Fibroblast of the conjunctiva (primary cell): ENCODE results near the gene LRRC58.
"Not testable (repeated sequence)": the region's sequence is repeated elsewhere in the genome, so short reads cannot be mapped to it uniquely, and the experiment has no call there.

Source experiments
- DNase-seq: peaks from one replicate; pipeline ENCODE4 v3.0.0-alpha.2; 2010; ENCODE audit warnings: low read depth

The LRRC58 gene

DNA sequence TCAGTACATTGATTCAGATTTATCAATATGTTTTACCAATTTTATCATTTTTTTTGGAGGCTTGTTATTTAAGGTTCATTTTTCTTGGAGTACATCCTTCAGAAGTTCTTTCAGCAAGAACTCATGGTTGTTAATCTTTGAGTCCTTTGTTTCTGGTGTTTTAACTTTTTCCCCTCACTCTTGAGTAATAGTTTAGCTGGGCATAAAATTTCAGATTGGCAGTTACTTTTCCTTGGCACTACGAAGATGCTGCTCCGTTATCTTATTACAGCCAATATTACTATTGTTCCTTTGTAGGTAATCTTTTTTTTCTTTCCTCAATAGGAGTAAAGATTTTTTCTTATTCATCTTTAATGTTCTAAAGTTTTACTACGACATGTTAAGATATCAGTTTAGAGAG lies 9.8 kb downstream of the LRRC58 start:
- no peak for DNase-seq

- no peak for DNase-seq
Measured at GRCh38 chr3:120338517-120338916, 10.6 kb downstream of the LRRC58 start.

DNA sequence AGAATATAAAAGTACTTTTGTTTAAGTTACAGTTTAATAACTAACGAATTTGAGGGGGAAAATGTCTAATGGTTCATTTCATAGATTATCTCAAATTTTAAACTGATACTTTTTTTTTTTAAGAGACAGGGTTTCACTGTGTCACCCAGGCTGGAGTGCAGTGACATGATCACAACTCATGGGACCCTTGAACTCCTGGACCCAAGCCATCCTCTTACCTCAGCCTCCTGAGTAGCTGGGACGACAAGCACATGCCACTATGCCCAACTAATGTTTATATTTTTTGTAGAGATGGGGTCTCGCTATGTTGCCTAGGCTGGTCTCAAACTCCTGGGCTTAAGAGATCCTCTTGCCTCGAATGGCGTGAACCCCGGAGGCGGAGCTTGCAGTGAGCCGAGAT lies 16.5 kb downstream of the LRRC58 start:
- DNase-seq, result no peak

DNA sequence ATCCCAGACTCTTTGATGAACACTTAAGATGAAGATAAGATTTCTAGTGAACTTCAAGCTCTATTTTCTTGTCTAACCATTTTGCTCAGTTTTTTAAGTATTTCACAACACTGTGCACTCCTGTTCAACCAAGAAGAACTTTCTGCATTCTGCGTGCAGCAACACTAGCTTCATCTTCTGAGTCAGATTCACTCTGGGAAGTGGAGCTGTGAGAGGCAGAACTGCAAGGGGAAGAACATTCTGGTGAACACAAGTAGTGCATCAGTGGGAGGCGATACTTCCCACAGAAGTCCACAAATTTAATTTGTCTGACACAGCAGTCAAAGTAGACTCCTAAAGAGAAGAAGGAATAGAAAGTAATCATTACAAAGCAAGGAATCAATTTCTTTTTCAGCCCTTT lies 18.1 kb downstream of the LRRC58 start:
- DNase-seq, result no peak

DNA sequence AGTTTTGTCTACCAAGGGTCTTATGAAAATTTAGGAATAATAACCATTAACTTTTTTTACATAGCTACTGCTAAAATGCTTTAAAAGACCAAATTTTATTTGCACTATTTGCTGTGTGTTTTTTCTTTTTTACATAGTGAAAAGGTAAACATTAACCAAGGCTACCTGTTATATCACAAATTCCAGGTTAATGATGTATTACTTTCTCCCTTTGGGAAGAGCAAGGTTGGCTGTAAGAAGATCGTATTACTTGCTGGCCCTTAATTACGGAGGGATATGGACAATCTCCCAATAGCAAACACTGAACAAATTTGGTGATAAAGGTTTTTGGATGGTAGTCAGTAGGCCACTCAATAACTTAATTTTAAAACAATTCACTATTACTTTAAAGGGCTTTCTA lies 22.4 kb downstream of the LRRC58 start:
- no peak for DNase-seq

DNA sequence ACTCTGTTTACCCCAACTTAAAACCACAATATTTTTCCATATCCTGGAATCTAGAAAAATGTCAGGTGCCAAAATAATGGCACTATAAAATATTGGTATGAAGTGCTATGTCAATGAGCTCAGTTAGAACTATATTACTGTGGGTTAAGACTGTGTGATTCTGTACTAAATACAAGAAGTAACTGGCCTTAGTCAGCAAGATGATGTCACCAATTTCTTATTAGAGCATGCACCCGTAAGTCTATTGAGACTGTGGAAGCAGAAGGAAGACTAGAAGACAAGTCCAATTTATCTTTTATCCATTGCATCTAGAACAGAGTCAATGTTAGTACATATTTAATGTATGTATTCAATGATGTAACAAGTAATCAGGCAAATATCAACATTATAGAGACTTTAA lies 25.0 kb downstream of the LRRC58 start:
- no peak for DNase-seq

DNA sequence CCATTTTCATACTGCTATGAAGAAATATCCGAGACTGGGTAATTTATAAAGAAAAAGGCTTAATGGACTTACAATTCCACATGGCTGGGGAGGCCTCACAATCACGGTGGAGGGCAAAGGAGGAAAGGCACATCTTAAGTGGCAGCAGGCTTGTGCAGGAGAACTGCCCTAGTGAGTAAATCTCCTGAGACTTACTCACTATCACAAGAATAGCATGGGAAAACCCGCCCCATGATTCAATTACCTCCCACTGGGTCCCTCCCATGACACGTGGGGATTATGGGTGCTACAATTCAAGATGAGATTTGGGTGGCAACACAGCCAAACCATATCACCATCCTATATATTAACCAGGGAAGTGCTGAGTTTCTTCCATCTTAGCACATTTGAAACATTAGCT lies 25.4 kb downstream of the LRRC58 start:
- DNase-seq, result not testable (repeated sequence)

GRCh38 chr3:120311863-120312794 lies 37.0 kb downstream of the LRRC58 start:
- DNase-seq, result no peak

GRCh38 chr3:120306519-120307455 lies 42.4 kb downstream of the LRRC58 start:
- no peak for DNase-seq

GRCh38 chr3:120304616-120305015 lies 44.5 kb downstream of the LRRC58 start:
- DNase-seq, result no peak

- no peak for DNase-seq
Measured at GRCh38 chr3:120302361-120302760, 46.8 kb downstream of the LRRC58 start.

DNA sequence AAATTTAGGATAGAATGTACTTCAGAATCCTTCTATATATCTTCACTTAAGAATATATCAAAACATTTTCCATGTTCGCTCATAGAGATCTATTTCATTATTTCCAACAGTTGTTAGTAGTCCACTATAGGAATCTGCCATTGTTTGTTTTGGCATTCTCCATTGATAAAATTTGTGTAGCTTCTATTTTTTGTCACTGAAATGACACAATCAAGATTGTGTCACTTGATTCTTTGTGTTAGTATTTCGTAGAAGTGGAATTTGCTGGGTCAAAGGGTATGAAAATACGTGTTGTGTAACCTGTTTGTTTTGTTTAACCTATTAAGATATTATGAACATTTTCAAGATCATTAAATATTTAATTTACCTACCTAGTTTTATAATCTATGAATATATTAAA lies 48.2 kb downstream of the LRRC58 start:
- no peak for DNase-seq

DNA sequence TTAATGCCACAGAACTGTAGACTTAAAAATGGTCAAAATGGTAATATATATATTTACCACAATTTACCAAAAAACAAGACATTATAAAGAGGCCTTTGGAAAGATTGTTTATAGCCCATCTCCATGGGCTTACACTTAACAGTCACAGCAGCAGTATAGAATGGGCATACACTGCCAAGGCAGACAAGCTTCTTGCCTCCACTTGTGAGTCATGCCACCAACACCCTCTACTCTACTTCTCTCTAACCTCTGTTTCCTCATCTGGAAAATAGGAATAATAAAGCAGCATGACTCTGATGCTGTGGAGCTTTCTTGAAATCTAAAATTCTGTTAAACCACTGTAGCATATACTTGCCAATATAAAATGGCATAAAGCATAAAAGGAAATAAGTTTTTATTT lies 49.8 kb downstream of the LRRC58 start:
- no peak for DNase-seq

DNA sequence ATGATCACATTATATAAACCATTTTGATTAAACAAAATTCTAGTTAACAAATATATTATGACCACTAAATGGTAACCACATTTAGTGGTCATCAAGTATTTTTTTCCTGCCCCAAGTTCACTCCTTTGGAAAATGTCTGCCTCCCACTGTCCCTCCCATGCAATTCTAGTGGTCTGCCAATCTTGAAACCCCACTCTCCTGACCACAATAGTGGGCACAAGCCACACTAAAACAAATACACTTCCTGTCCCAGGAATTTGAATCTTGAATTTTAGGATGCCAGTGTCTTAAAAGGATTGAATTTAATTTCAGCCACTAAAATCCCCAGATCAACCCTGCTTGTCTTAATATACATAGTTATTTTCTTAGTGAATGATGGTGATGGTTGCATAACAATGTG lies 50.2 kb downstream of the LRRC58 start:
- DNase-seq, result no peak

DNA sequence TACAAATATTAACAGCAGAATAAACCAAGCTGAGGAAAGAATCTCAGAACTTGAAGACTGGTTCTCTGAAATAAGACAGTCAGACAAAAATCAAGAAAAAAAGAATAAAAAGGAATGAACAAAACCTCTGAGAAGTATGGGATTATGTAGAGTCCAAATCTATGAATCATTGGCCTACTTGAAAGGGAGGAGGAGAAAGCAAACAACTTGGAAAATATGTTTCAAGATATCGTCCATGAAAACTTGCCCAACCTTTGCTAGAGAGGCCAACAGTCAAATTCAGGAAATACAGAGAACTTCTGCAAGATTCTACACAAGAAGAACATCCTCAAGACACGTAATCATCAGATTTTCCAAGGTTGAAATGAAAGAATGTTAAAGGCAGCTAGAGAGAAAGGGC lies 57.6 kb downstream of the LRRC58 start:
- DNase-seq, result not testable (repeated sequence)

- no peak for DNase-seq
Measured at GRCh38 chr3:120289636-120290035, 59.5 kb downstream of the LRRC58 start.

DNA sequence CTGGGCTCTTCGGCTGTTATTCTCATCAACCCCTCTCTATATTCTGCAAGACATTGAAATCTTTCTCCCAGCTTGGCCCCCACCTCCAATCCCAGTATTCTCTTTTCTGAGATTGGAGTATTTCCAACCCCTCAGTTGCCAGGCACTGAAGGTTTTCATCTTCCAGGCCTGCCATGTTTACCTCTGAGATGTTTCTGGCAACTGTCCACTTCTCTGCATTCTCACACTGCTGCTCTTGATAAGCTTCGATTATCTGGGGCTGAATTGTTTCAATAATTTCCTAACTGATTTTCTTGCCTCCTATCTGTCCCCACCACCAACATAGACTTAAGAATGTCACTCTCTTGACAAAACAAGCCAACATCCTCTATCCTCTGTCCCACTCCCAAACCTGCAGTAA lies 62.7 kb downstream of the LRRC58 start:
- no peak for DNase-seq

DNA sequence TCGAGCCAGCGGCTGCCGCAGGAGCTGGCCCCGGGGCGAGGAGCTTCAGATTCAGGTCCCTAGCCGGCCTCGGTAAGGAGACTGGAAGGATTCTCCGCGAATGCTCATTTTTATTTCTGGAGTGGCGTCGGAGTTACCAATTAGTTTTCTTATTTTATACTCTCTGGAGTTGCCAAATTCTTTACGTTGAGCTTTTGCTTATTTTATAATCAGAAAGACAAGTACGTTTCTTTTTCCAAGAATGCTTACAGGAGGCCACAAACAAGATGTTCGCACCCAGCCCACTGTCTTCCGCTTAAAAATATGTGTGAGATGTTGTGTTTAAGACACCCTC lies 63.7 kb downstream of the LRRC58 start:
- no peak for DNase-seq

DNA sequence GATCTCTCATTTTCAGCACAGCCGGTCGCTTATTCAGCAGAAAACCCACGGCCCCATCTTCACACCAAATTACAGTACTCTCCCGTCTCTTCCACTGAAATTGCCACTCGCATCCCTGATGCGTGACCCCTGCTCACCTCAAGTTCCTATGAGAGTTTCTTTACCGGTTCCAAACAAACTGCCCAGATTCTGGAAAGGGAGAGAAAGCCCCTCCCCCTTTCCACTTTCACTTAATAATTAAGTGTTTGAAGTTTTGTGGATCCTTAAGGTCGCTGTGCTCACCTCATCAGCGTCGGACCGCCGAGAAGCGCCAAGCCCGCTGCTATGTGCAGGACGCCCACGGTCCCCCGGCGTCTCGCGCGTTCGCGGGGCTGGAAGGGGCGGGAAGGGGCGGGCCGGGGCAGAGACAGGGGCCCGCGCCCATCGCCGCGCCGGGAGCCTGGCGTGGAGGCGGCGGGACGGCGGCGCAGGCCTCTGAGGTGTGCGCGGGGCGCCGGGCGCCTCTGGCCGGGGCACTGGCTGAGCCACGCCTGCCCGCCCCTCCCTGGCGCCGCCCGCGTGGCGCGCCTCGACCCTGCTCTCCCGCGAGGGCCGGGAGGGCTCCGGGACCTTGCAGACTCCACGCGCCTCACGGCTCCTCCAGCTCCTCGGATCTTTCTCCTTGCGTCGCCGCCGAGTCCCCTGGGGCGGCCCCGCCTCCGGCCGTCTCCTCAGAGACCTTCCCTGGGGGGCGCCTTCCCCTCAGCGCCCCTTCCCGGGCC lies 64.2 kb downstream of the LRRC58 start, which contains the start of gene GPR156:
Gene GPR156, minus strand, starts transcription at position 476 of the 761 bp plus-strand sequence. CDS start 41,124 bp downstream, outside the sequence.
- no peak for DNase-seq

DNA sequence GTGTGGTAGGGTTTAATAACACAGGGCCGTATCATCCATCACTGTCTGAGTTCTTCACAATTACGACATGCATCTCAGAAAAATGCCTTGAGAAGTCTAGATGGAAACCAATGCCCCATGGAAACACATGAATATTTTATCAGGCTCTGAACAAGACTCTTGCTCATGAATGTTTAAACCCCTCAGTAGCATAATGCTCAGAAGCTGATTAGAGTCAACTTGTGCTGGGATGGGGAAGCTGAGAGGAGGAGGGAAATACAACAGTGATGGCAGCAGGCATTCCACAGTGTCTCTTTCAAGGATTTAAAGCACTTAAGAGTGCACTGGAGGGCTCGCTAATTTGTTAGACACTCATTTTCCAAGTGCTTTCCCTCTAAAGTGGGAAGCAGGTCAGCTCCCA lies 67.9 kb downstream of the LRRC58 start:
- DNase-seq, result no peak

GRCh38 chr3:120280566-120280965 lies 68.6 kb downstream of the LRRC58 start:
- DNase-seq, result no peak

- DNase-seq, result no peak
Measured at GRCh38 chr3:120280026-120280425, 69.1 kb downstream of the LRRC58 start.
